Activated T-cell treated with anti-CD3 and anti-CD28 coated beads for 48 hours (primary cell): ENCODE data around the gene LAMA3.

Source experiments
- DNase-seq: peaks from one replicate; pipeline ENCODE4 v3.0.0-alpha.2; 2020; ENCODE audit warnings: low read depth

The LAMA3 gene

DNA sequence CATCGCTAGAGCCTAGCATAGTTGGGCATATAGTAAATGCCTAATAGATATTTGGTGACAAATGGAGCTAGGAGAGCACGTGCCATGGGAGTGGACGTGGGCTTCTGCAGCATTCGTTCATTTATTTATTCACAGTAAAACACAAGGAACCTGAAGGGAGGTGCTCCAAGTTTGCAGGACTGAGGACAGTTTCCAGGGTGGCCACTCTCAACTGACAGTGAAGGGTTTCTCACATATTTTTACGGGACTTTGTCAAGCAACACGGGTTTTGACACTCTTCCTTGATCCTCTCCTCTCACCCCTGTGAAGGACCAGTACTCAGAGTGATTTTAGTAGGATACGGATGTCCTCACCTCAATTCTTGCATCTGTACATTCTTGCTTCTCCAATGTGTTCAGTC lies 190.3 kb downstream of the LAMA3 start:
- DNase-seq: no peak

DNA sequence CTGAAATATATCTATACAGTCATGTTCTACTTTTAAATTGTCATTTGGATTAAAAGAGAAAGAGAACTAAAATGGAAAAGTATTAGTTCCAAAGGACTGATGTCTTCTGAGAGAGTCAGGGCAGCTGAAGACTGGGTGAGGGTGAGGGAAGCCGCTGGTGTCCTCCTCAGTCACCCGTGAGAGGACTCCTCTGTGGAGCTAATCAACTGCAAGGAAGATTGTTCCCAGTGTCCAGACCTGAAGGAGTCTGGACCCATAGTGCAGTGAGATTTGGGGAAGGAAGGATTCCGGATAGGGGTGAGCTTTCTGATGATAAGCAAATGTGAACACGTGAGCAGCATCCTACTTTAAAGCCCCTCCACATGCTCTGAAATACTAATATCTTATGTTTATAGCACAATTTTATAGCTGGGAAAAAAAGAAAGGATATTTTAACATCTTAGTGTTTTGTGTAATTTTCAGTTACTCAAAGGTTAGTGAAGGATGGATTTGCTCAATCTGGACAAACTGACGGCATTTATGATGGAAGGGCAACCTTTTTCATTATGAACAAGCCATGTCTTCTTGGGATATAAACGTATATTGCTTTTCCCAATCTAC lies 190.8 kb downstream of the LAMA3 start:
- no peak for DNase-seq

DNA sequence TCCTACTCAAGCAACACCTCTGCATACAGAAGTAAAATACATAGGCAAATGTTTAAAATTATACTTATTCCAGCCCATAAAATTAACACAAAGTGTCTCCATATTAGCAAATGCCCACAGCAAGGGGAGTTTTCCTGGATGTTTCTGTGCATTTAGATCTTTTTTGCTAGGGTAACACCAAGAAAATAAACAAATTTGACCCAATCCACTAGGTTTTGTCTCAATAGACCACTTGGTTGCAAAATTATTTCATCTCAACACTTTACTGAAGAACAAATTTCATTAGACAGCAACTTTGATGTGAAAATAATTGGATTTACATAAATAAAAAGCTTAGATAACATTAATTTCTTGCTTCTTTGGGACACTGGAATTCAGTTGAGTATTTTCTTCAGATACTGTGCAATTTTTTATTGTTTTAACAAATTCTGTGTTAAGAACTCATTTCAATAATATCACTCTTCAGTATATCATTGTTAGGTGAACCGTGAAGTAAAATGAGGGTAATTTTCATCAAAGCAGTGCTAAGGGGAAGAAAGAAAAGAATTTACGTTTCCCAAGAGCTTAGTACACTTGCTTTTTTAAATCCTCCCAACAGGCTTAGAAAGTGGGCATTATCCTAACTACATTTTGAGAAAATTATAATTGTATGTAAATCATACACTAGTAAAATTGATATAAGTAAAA lies 191.8 kb downstream of the LAMA3 start:
- no peak for DNase-seq

DNA sequence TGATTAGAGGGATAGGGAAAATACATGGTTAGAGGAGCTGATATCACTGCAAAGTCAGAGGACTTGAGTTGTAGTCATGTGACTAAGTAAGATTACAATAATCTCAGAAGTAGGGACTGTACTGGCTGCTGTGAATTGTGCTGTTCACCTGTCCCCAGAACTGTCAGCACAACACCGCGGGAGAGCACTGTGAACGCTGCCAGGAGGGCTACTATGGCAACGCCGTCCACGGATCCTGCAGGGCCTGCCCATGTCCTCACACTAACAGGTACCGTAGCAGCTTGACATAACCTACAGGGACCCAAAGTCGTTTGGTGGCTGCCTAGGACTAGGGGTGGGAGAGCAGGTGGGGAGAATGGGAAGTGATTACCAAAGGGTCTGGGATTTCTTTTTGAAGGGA lies 192.5 kb downstream of the LAMA3 start:
- no peak for DNase-seq

DNA sequence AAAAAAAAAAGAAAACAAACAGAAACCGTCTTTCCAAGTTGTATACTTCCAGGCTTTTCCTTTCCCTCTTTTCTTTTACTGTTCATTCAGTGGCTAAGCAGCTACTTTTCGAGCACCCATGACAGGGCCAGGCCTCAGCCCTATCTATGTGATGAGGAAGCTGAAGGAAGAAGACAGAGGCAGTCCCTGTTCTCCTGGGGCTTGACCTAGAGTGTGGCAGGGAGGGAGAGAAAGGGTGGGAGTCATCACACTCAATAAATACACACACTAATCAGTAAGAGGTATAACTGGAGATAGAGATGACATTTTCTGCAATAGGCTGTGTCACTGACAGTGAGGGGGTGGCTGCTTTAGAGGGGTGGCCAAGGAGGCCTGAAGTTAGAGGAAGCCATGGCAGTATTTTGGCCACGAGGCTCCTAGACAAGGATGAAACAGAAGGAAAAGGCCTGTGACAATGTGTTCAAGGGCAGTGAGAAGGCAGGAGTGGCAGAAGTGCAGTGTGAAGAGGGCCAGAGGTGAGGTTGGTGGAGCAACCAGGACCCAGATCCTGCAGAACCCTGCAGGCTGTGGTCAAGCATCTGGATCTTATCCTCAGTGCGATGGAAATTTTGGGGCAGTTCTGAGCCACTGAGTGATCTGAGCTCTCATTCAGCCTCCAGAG lies 193.5 kb downstream of the LAMA3 start:
- no peak for DNase-seq

DNA sequence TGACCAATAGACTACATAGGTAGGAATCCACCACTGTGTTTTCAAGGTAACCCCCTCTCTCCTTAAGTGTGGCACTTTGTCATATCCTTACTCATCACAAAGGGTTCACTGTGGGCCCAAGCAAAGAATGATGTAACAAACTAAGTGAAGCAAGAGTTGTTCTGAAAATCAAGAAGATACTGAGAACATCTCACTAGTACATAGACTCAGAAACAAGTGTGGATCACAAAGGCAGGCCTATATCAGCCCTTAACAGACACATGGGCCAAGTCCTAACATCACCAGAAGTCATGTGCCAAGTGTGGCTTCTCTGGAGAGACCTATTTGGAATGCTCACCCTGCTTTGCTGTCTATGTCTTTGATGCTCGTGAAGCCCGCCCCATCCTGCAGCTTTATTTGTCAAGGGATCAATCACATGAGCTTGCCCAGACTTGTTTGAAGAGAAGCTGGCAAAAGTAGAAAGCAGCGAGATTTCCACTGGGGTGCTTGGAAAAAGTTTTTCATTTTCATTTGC lies 194.1 kb downstream of the LAMA3 start:
- no peak for DNase-seq

DNA sequence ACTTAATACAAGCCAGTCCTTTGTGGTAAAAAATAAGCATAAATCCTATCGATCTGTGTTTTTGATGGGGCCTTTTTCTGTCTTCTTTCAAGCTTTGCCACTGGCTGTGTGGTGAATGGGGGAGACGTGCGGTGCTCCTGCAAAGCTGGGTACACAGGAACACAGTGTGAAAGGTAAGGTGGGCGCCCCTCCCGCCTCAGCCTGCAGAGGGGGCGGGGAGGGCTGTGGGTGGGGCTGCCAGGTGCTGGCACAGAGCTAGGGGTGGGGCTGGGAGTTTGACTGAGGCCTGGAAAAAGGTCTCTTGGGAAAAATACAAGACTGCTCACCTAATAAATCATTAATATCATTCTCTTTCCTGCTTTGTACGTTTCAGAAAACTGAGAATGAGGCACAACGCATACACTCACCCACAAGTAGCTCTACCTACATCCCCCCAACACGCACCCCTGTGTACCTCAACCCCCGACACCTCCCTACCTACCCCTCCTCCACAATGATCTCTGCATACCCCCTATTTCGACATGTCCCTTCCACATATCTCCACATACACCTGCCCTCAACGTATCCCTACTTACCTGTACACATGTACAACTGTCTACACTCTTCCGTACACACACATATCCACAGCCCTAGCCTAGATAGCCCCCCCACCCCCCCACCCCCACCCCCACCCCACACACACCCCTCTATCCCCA lies 195.6 kb downstream of the LAMA3 start:
- no peak for DNase-seq

DNA sequence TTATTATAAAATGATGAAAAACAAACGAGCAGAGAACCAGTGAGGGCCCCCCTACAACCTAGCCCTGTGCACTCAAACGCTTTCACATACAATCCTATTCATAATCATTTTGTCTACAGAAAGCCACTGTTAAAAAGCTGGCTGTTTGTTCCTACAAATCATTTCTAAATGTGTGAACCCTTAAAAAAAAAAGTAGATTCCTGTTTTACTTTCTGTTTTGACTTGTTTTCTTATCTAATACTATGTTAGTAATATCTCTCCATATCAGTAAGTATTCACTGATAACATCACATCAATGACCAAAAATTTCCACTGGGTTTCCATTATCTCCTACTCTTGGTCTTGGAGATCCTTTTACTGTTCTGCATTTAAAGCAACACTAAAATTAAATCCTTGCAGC lies 196.5 kb downstream of the LAMA3 start:
- no peak for DNase-seq

DNA sequence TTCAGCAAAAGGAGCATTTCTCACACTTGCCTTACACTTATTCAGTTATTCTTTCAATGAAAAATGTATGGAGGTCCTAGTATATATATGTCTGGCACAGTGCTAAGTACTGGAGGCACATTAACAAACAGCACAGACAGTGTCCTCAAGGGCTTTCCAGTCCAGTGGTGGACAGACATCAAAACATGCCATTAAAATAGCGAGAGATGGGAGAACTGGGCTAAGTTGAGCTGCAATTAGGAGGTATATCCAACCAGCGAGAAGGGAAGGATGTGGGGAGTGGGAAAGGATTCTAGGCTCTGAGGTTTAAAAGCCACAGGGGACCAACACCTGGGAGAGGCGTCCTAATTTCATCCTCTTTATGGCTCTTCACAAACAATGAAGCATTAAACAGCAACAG lies 197.8 kb downstream of the LAMA3 start:
- no peak for DNase-seq

DNA sequence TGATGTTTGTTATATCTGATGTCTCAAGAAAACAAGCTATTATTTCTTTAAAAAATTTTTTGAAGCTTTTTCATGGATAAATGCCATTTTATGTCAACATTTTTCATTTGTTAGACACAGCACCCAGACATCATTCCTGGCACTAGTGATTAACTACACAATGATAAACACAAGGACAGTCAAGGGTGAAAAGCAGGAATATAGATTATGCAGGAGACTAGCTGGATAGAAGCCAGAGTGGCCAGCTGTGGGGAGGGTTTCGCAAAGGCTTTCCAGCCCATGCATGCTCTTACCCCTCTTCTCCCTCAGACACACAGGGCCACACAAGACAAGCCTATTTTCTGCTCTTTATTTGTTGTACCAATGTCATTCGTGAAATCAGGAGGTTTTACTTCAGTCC lies 198.2 kb downstream of the LAMA3 start:
- no peak for DNase-seq

DNA sequence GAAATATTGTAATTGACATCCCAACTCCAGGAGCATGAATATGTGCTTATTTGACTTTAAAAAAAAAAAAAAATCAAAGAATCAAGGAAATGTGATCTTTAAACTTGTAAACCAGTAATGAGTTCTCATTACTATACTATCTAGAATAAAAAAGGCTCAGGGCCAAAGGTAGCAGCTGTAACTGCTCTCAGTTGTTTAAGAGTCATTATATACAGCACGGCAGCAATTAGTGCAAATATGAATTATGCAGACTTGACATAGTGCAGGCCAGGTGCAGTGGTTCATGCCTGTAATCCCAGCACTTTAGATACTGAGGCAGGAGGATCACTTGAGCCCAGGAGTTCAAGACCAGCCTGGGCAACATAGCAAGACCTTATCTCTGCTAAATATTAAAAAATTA lies 199.6 kb downstream of the LAMA3 start:
- no peak for DNase-seq

DNA sequence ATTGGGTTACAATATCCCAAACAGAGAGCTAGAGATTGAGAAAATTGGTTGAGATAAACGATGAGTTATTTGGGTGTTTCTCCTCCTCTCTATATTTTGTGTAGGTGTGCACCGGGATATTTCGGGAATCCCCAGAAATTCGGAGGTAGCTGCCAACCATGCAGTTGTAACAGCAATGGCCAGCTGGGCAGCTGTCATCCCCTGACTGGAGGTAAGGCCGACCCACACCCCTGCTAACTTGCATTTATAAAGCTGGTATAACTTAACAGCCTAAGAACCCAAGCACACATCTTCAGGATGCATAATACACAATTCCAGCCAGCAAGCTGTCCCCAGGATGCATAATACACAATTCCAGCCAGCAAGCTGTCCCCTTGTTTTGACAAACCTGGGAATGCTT lies 200.7 kb downstream of the LAMA3 start:
- no peak for DNase-seq

DNA sequence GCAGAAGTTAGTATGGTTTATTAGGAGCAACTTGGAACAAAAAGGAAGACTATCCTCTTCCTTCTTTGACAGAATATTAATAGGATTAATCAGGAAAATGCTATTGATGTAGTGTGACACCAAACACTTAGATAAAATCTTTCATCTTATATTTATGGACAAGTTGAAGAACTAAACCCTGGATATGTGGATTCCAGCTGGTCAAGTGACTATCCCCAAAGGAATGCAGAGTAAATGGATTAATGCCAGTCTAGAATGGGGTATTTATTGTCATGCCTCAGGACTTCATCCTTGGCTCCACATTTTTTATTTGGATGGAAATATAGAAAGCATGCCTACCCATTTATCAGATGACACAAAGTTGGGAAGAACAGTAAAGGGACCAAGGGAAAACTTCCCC lies 201.3 kb downstream of the LAMA3 start:
- no peak for DNase-seq

DNA sequence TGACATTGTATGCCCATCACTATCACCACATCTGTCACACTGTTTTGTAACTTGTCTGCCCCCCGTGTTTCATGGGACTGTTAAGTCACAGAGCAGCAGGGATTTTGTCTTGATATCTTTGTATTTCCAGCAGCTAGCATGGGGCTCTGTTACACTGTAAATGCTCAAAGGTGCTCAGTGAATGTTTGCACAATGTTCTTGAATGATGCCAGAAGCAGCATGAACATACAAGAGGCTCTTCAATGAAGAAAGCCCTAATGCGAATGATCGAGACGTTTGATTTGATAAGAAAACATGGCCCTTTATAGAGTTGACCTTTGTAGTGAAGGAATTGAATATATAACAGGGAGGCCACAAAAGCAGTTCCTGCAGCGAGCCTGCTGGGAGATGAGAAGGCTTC lies 204.4 kb downstream of the LAMA3 start:
- DNase-seq: no peak

DNA sequence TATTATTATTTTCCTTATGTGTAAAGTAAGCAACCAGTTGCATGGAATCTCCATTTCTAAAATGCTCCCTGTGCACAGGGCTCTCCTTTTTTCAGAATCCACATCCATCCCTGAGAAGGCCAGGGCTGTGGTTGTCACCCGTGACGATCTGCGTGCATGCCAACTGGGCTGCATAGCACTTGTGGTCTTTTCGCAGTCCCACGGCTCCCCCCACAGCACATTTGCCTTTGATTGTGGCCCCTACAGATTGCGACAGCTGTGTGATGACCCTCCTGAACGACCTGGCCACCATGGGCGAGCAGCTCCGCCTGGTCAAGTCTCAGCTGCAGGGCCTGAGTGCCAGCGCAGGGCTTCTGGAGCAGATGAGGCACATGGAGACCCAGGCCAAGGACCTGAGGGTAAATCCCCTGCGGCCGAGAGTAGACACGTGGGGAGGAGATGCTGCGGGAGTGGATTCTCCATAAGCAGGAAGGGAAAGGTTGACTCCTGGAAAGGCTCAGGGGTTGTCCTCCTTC lies 205.5 kb downstream of the LAMA3 start:
- DNase-seq: no peak

DNA sequence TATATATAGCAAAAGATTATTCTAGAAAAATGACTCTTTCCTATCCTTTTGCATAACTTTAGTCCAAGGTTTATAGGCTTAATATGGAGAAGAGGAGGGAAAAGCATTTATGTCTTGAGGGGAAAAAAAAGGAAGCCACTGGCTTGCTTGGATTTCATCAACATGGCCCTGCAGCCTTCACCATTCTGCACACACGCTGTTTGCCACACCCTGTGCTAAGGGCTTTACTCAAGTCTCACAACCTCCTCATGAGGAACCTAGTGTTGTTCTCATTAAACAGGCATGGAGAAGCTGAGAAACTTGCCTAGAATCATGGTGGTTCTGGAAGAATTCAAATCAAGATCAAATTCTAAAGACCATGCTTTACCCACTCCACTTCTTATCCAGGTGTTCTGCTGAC lies 208.0 kb downstream of the LAMA3 start:
- no peak for DNase-seq

DNA sequence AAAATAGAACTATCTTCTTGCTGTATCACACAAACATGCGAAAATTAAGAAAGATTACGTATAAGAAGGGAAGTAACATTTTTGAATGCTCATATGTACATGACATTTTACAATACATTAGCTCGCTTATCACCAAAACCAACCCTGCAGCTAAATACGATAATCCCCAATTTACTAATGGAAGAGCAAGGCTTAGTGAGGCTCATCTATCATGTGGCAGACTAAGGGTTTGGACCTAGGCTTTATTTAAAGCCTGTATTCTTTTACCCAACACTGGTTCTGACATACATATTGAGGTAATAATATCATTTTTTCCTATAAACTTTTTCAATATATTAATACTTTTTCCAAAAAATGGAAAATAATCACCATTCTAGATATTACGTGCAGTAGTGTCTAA lies 208.5 kb downstream of the LAMA3 start:
- DNase-seq: no peak

DNA sequence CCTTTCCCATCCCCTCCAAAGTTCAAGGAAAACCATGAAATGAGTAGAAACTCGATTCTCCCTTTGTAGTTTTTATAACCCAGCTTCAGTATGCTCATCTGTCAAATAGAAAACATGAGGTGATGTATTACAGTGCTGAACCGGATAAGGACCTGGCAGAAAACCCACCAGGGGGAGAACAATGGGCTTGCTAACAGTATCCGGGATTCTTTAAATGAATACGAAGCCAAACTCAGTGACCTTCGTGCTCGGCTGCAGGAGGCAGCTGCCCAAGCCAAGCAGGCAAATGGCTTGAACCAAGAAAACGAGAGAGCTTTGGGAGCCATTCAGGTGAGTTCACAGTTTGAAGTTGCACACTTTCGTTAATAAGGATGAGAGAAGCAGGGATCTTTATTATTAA lies 211.7 kb downstream of the LAMA3 start:
- no peak for DNase-seq

DNA sequence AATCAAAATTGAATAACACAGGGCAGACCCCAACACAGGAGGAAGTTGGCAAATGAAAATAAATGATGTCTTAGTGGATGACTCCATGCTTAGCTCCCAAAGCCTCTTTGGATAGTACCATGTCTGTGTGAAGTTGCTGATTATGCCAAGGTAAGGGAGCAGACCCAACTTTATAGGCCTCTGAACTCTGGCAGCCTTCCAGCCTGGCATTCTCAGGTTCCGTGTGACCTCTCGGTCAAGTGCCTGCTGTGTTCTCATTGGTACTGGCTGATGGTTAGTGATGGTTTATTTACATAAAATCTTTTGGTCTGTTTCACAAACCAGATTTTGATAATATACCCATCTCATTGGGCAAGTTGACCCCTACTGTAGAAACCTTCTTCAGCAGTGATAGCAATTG lies 213.1 kb downstream of the LAMA3 start:
- no peak for DNase-seq

DNA sequence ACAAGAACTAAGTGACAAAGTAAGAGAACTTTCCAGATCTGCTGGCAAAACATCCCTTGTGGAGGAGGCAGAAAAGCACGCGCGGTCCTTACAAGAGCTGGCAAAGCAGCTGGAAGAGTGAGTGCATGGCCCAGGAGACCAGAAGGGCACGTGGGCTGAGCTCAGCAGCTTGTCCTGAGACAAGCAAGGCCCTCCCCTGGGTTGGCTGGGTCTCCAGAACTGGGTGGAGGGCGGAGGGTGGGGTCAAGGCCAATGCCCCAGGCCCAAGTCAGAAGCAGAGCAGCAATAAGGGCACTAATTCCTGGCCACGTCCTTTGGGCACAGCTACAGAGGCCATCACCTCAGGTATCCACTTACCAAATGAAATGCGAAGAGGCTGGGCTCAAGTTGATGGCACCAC lies 214.7 kb downstream of the LAMA3 start:
- DNase-seq: no peak

DNA sequence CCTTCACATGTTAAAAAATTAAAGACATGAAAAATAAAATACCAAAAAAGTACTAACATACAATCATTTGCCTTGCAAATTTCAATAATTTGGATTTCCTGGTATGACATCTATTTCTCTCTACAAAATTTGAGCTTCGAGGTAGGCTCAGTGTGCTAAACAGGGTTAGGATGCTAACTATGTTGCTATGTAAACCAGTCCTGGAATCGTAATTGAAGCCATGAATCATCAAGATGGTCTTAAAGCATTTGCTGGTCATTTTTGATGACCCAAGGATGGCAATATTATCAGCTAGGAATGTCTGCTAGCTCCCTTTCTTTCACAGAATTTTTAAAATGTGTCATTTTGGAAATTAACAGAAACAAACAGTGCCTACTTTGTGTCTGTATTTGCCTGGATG lies 217.4 kb downstream of the LAMA3 start:
- DNase-seq: no peak

DNA sequence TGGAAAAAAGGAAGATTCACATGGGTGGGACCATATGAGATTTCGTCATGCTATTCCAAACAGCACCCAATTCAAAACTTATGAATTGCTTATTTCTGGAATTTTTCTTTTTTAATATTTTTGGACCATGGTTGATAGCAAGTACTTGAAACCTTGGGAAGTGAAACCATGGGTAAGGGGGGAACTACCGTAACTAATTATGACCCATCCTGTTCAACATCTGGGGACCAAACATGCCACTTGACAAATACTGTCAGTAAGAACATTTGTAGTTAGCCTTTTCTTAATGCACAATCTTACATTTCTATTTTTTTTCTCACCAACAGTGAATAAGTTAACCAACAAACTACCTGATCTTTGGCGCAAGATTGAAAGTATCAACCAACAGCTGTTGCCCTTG lies 219.6 kb downstream of the LAMA3 start:
- no peak for DNase-seq

DNA sequence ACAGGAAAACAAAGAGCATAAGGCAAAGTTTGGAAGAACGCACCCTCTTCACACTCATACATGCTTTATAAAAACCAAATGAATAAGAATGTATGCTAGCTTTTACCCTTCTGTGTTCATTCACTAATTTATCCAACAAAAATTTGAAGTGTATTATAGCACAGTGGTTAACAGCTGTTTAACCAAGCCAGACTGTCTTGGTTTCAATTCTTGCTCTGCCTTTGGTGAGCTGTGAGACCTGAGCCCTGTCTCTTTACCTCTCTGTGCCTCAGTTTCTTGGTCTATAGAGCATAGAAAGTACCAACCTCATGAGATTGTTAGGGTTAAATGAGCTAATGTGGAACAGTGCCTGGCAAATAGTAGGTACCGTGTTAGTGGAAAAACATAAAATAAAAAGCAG lies 220.8 kb downstream of the LAMA3 start:
- no peak for DNase-seq
